DMS53 treated with DMSO at 0.1 percent for 48 hours (cell line): ENCODE data around the gene CTPS2.
"Not testable (repeated sequence)": the region's sequence is repeated elsewhere in the genome, so short reads cannot be mapped to it uniquely, and the experiment has no call there.

Source experiments
- DNase-seq: peaks from one replicate; lab custom pipeline; 2025; ENCODE audit not compliant: unreplicated experiment; lab: John Stamatoyannopoulos, UW

CTPS2 gene

GRCh38 chrX:16712548-16713155 lies at the start of gene CTPS2:
CTPS2 (minus strand) TSS chrX:16712669; CDS start chrX:16702902, 9,767 bp downstream.
- peak; percentile 42 for DNase-seq

- not testable (repeated sequence) for DNase-seq
Observed at GRCh38 chrX:16761500-16761899, 49.0 kb upstream of the CTPS2 start.

- no peak for DNase-seq
Observed at GRCh38 chrX:16756724-16757123, 44.3 kb upstream of the CTPS2 start.

- no peak for DNase-seq
Observed at GRCh38 chrX:16754019-16754418, 41.5 kb upstream of the CTPS2 start.

GRCh38 chrX:16750136-16750535 lies 37.7 kb upstream of the CTPS2 start:
- DNase-seq: no peak

GRCh38 chrX:16748425-16748824 lies 36.0 kb upstream of the CTPS2 start:
- no peak for DNase-seq

- peak; percentile 41 for DNase-seq
Observed at GRCh38 chrX:16745659-16746058, 33.2 kb upstream of the CTPS2 start.

- no peak for DNase-seq
Observed at GRCh38 chrX:16745102-16745501, 32.6 kb upstream of the CTPS2 start.

- DNase-seq: no peak
Observed at GRCh38 chrX:16743604-16744325, 31.3 kb upstream of the CTPS2 start.

- DNase-seq: no peak
Observed at GRCh38 chrX:16739574-16739973, 27.1 kb upstream of the CTPS2 start.

- DNase-seq: no peak
Observed at GRCh38 chrX:16737024-16737423, 24.6 kb upstream of the CTPS2 start.

- DNase-seq: no peak
Observed at GRCh38 chrX:16733013-16733412, 20.5 kb upstream of the CTPS2 start.

GRCh38 chrX:16730450-16730849 lies 18.0 kb upstream of the CTPS2 start:
- no peak for DNase-seq

GRCh38 chrX:16727637-16728036 lies 15.2 kb upstream of the CTPS2 start:
- no peak for DNase-seq

GRCh38 chrX:16726347-16726988 lies 14.0 kb upstream of the CTPS2 start:
- not testable (repeated sequence) for DNase-seq

GRCh38 chrX:16725072-16725471 lies 12.6 kb upstream of the CTPS2 start:
- no peak for DNase-seq

- no peak for DNase-seq
Observed at GRCh38 chrX:16722481-16722880, 10.0 kb upstream of the CTPS2 start.

- DNase-seq: peak; percentile 92
Observed at GRCh38 chrX:16719334-16720084, 7.0 kb upstream of the CTPS2 start, which contains the start of gene SYAP1. SYAP1 (plus strand) TSS chrX:16719612; CDS start chrX:16719725, 113 bp downstream.

- DNase-seq: no peak
Observed at GRCh38 chrX:16718824-16719333, 6.4 kb upstream of the CTPS2 start.

- not testable (repeated sequence) for DNase-seq
Observed at GRCh38 chrX:16716451-16716850, 4.0 kb upstream of the CTPS2 start.

GRCh38 chrX:16715638-16716037 lies 3.2 kb upstream of the CTPS2 start:
- DNase-seq: not testable (repeated sequence)
